HG02870 (cell line): ENCODE data around the gene PRRG4.
A peak's percentile ranks its signal among the peaks of the same experiment; 100 is the strongest.
"Not testable (repeated sequence)": the region's sequence is repeated elsewhere in the genome, so short reads cannot be mapped to it uniquely, and the experiment has no call there.

Experiments used
- ATAC-seq: cut with Tn5 transposase; IDR thresholded peaks from one replicate; pipeline ENCODE4 v1.9.1; 2021; ENCODE audit warnings: mild to moderate bottlenecking, moderate library complexity; ENCODE audit not compliant: unreplicated experiment

The PRRG4 gene

GRCh38 chr11:32884770-32885384, 55.1 kb downstream of the PRRG4 start:
- no peak for ATAC-seq

- no peak for ATAC-seq
Measured at GRCh38 chr11:32885556-32885955, 55.8 kb downstream of the PRRG4 start.

- ATAC-seq = no peak
Measured at GRCh38 chr11:32886180-32886579, 56.5 kb downstream of the PRRG4 start.

- ATAC-seq = not testable (repeated sequence)
Measured at GRCh38 chr11:32887707-32888383, 58.1 kb downstream of the PRRG4 start.

- ATAC-seq = not testable (repeated sequence)
Measured at GRCh38 chr11:32888384-32888710, 58.6 kb downstream of the PRRG4 start.

GRCh38 chr11:32888805-32889204, 59.1 kb downstream of the PRRG4 start:
- no peak for ATAC-seq

- ATAC-seq = no peak
Measured at GRCh38 chr11:32890843-32891656, 61.3 kb downstream of the PRRG4 start.

GRCh38 chr11:32891657-32892354, 62.1 kb downstream of the PRRG4 start:
- no peak for ATAC-seq

- peak; percentile 64 for ATAC-seq
Measured at GRCh38 chr11:32892355-32893092, 62.8 kb downstream of the PRRG4 start, which contains the start of gene QSER1. Gene QSER1 (plus strand): TSS chr11:32892811. CDS start chr11:32893126, 315 bp downstream.

- ATAC-seq = no peak
Measured at GRCh38 chr11:32893093-32893342, 63.3 kb downstream of the PRRG4 start.

- ATAC-seq = peak; percentile 24
Measured at GRCh38 chr11:32893343-32894148, 63.8 kb downstream of the PRRG4 start.

GRCh38 chr11:32894149-32894827, 64.6 kb downstream of the PRRG4 start:
- ATAC-seq = no peak

- no peak for ATAC-seq
Measured at GRCh38 chr11:32894921-32895320, 65.2 kb downstream of the PRRG4 start.

- ATAC-seq = no peak
Measured at GRCh38 chr11:32895471-32895870, 65.7 kb downstream of the PRRG4 start.

- no peak for ATAC-seq
Measured at GRCh38 chr11:32897103-32897502, 67.4 kb downstream of the PRRG4 start.

GRCh38 chr11:32899438-32899837, 69.7 kb downstream of the PRRG4 start:
- peak; percentile 65 for ATAC-seq

GRCh38 chr11:32902089-32902665, 72.5 kb downstream of the PRRG4 start:
- ATAC-seq = no peak

- ATAC-seq = no peak
Measured at GRCh38 chr11:32905028-32905667, 75.4 kb downstream of the PRRG4 start.
